Erythroblast (primary cell): ENCODE results near the gene LHX6.

Experiments
- GATA1 ChIP-seq: IDR thresholded peaks from 2 replicates; pipeline ENCODE4 v1.6.1; 2011; ENCODE audit warnings: low read depth, mild to moderate bottlenecking, control low read depth, low read length, moderate library complexity
- POLR2A ChIP-seq: IDR thresholded peaks from 2 replicates; pipeline ENCODE4 v1.6.1; 2011; ENCODE audit warnings: mild to moderate bottlenecking, low read length

DNA sequence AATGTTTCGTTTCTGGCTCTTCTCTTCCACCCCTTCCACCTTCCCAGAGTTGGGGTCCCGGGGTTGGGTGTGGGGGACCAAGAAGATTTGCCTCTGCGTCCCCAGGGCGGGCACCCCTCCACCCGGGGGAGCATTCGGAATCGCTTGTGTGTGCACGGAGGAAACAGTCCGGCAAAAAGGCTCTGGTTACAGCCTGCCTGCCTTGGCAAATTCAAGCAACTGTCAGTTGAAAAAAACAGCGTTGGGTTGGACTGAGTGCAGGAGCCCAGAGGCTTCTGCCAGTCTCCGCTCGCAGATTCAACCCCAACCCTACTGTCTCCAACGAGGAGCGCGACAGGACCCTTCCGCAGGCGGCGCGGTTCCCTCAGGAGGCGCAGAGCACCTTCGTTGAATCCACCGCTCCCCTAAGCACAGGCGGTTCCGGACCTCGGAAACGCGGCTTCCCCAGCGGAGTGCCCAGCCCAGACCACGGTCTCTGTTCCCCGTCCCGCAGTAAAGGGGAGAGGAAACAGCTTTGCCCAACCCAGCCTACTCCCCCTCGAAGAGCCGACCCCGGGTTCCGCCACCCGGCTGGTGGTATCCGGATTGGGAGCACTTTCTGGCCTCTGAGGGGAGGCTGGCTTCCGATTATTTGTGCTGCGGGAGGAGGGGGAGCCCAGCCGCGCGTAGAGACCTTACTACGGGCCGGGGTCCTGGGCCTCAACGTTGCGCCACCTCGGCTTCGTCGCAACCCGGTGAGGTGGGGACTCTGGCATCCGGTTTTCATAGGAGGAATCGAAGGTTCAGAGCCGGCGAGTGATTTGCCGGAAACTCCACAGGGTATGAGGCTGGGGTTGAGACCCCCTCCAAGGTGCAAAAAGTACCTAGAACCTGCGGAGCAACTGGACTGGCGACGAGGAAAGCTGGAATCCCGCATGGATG lies 9.6 kb downstream of the LHX6 start:
- TF ChIP-seq POLR2A, result no peak
- no peak for TF ChIP-seq GATA1
